ENCODE data around the gene CTDSP2.
"Not testable (repeated sequence)": the region's sequence is repeated elsewhere in the genome, so short reads cannot be mapped to it uniquely, and the experiment has no call there.

CTDSP2 gene

GRCh38 chr12:57852200-57852599, 5.7 kb upstream of the CTDSP2 start:
- DNase-seq = no peak

GRCh38 chr12:57851552-57851951, 5.0 kb upstream of the CTDSP2 start:
- no peak for DNase-seq

- DNase-seq = no peak
These were observed 4.4 kb upstream of the CTDSP2 start for GRCh38 chr12:57850854-57851430.

- not testable (repeated sequence) for DNase-seq
These were observed 2.9 kb upstream of the CTDSP2 start for GRCh38 chr12:57849447-57849846.

GRCh38 chr12:57849035-57849434, 2.5 kb upstream of the CTDSP2 start:
- DNase-seq = no peak

- DNase-seq = no peak
These were observed 1.7 kb upstream of the CTDSP2 start for GRCh38 chr12:57848208-57848607.

- no peak for DNase-seq
These were observed 298 bp downstream of the CTDSP2 start for GRCh38 chr12:57846285-57846576.

GRCh38 chr12:57845478-57846284, 848 bp downstream of the CTDSP2 start:
- DNase-seq = no peak

GRCh38 chr12:57844709-57845477, 1.6 kb downstream of the CTDSP2 start:
- no peak for DNase-seq

- no peak for DNase-seq
These were observed 3.9 kb downstream of the CTDSP2 start for GRCh38 chr12:57842342-57843294.

- DNase-seq = no peak
These were observed 5.1 kb downstream of the CTDSP2 start for GRCh38 chr12:57841445-57841844.

GRCh38 chr12:57840726-57841125, 5.8 kb downstream of the CTDSP2 start:
- DNase-seq = no peak

- no peak for DNase-seq
These were observed 6.5 kb downstream of the CTDSP2 start for GRCh38 chr12:57839996-57840395.

- DNase-seq = no peak
These were observed 7.8 kb downstream of the CTDSP2 start for GRCh38 chr12:57838594-57839302.

GRCh38 chr12:57837864-57838562, 8.5 kb downstream of the CTDSP2 start:
- no peak for DNase-seq

GRCh38 chr12:57836442-57837375, 9.8 kb downstream of the CTDSP2 start:
- DNase-seq = no peak

GRCh38 chr12:57835366-57836288, 10.9 kb downstream of the CTDSP2 start:
- no peak for DNase-seq

- DNase-seq = no peak
These were observed 12.2 kb downstream of the CTDSP2 start for GRCh38 chr12:57834086-57834876.

Measured in KG1 (cell line).